Aorta (tissue), 5 donors: ENCODE data around the gene NKX6-2. TPM values are rescaled to one million over a fixed set of nuclear protein-coding genes. Genes with fewer than 3 reads are reported as not detected.

ENCODE experiments used
- ATAC-seq: fragments of 200-7000 bp; cut with Tn5 transposase; one replicate; pipeline ENCODE4 v1.9.1; 2022; ENCODE audit warnings: moderate library complexity; ENCODE audit not compliant: low FRiP score
- DNase-seq, 2 donors: peaks; one replicate each; pipeline ENCODE4 v3.0.0-alpha.2; 2020
- H3K27ac ChIP-seq, 2 donors: one replicate each; pipeline ENCODE4 v1.5.1; 2013; ENCODE audit warnings: low read length in 2 of 2, mild to moderate bottlenecking in 2 of 2, moderate library complexity in 2 of 2, control low read depth in 1 of 2, inconsistent platforms in 1 of 2, low read depth in 1 of 2
- H3K27me3 ChIP-seq, 2 donors: one replicate each; pipeline ENCODE4 v1.6.1; 2013; ENCODE audit warnings: control low read depth in 1 of 2, low read length in 1 of 2, mild to moderate bottlenecking in 1 of 2, moderate library complexity in 1 of 2; ENCODE audit not compliant: insufficient read depth in 2 of 2, control insufficient read depth in 1 of 2
- H3K36me3 ChIP-seq, 2 donors: one replicate each; pipeline ENCODE4 v1.6.1; 2013; ENCODE audit warnings: control low read depth in 1 of 2, low read length in 1 of 2, mild to moderate bottlenecking in 1 of 2; ENCODE audit not compliant: insufficient read depth in 2 of 2, control insufficient read depth in 1 of 2
- H3K4me1 ChIP-seq, 2 donors: one replicate each; pipeline ENCODE4 v1.6.1; 2013; ENCODE audit warnings: low read length in 2 of 2, control low read depth in 1 of 2, mild to moderate bottlenecking in 1 of 2, moderate library complexity in 1 of 2; ENCODE audit not compliant: insufficient read depth in 2 of 2, control insufficient read depth in 1 of 2
- H3K4me3 ChIP-seq, 2 donors: one replicate each; pipeline ENCODE4 v1.5.1; 2013; ENCODE audit warnings: low read length in 2 of 2, control low read depth in 1 of 2, mild to moderate bottlenecking in 1 of 2
- H3K9me3 ChIP-seq: one replicate; pipeline ENCODE4 v1.6.1; 2013; ENCODE audit warnings: mild to moderate bottlenecking, low read length; ENCODE audit not compliant: control insufficient read depth
- WGBS, 2 donors: extraction: QIAGEN DNeasy Blood & Tissue Kit; methylation state at CpG; one replicate each; pipeline ENCODE4 v1.1.7; 2013; 5-methylcytosine and 5-hydroxymethylcytosine counted together
- intact Hi-C, 2 donors: fragments of 100-400 bp; cut with DNase I; formaldehyde crosslinking; loops; one replicate each; pipeline versions ENCODE4 v1.14.2 to v1.15.0; 2022
- polyA plus RNA-seq, 2 donors: library from polyadenylated mRNA; stranded (reverse); fragments of 200-250 nt; gene quantifications; one replicate each; pipeline ENCODE4 v1.2.3, GENCODE V29; 2013
- total RNA-seq, 2 donors: library from RNA; stranded (reverse); fragmentation: NEBNext Ultra II Directional; extraction: Animal tissue kit (Norgen Biotek cat#: 25700); gene quantifications; one replicate each; pipeline ENCODE4 v1.2.1, GENCODE V29; 2021
- donor health status: healthy with polysubstance abuse.
- donor health status: Bipolar disorder and iron deficiency.
- donor health status: DM: no; HTN: no; CAD: no.
- donor health status: DM: no; HTN: no; CAD: no.
- donor health status: DM: yes; HTN: yes; CAD: no.

NKX6-2 gene
- total and polyA plus RNA-seq, 4 donors = not detected

DNA sequence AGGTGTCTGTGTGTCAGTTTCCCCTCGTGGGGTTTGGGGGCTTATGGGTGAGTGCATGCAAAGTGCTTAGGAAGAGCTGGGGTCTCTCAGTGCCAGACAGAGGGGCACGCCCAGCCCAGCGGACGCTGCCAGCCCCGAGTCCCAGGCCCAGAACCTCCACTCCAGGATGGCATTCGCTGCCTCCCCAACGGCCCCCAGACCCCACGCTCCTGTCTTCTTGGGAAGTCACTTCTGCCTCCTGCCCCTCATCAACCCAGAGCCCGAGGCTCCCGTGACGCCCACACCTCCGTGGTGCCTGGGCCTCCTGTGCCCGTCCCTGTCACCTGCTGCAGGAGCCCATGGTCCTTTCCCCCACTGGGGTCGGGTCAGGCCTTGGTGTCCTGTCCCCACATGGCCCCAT, 35.0 kb downstream of the NKX6-2 start:
- intact Hi-C loops = no loop called here

DNA sequence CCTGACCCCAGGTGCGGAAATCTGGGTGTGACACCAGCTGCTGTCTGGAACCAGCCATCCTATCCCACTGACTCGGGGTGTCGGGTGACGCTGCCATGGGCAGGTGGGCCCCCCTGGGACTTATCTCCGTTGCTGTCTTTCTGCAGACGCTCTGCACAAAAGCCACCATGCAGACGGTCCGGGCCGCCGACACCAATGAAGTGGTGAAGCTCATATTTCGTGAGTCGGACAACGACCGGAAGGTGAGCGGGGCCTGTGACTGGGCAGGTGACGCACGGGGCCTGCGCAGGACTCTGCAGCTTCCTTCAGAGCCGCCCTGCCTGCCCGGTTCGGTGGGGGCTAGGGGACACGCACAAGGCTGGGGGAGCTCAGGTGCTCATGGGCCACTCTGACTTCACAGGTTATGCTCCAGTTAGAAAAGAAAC, 36.6 kb downstream of the NKX6-2 start:
- Histone ChIP-seq H3K4me1 (no peaks in the 10 kb centered on the region), H3K36me3 (peaks cover 0 to 2% of the 10 kb centered on the region in 2 donors), H3K27me3 (no peaks in the 10 kb centered on the region), H3K27ac (no peak overlapping the region), H3K9me3 (no peaks in the 10 kb centered on the region), H3K4me3 (no peak overlapping the region)
- intact Hi-C loops = no loop called here
- DNase-seq = no peak
- ATAC-seq = no peak
- 90 to 91% methylated on average over 22 of the region's 22 CpGs for WGBS, 2 donors

More for the DNA sequence above, 35.0 kb downstream of the NKX6-2 start:
- 92 to 93% methylated on average over 14 of the region's 14 CpGs for WGBS, 2 donors
- peaks cover 0 to 3% of the 10 kb centered on the region in 2 donors for H3K36me3 ChIP-seq
- ATAC-seq (no peak), DNase-seq (no peak)
- H3K27me3 ChIP-seq = no peaks in the 10 kb centered on the region
- no peak overlapping the region for H3K27ac ChIP-seq
- H3K4me3 ChIP-seq = no peak overlapping the region
- no peaks in the 10 kb centered on the region for H3K4me1 ChIP-seq
- H3K9me3 ChIP-seq = no peaks in the 10 kb centered on the region

GRCh38 chr10:132748545-132749370, 37.2 kb downstream of the NKX6-2 start:
- DNase-seq = no peak
- intact Hi-C loops = no loop called here
- H3K4me1 ChIP-seq = no peaks in the 10 kb centered on the region
- peaks cover 0 to 2% of the 10 kb centered on the region in 2 donors for H3K36me3 ChIP-seq
- 43 to 53% methylated on average over 36 of the region's 36 CpGs for WGBS, 2 donors
- H3K27ac ChIP-seq = no peak overlapping the region
- no peak overlapping the region for H3K4me3 ChIP-seq
- no peaks in the 10 kb centered on the region for H3K27me3 ChIP-seq
- no peak for ATAC-seq
- no peaks in the 10 kb centered on the region for H3K9me3 ChIP-seq

- no peak overlapping the region for H3K4me3 ChIP-seq
- no peaks in the 10 kb centered on the region for H3K9me3 ChIP-seq
- H3K27me3 ChIP-seq = no peaks in the 10 kb centered on the region
- DNase-seq (no peak), ATAC-seq (no peak)
- peaks cover 0 to 2% of the 10 kb centered on the region in 2 donors for H3K36me3 ChIP-seq
- no peaks in the 10 kb centered on the region for H3K4me1 ChIP-seq
- intact Hi-C loops = no loop called here
- H3K27ac ChIP-seq = no peak overlapping the region
- WGBS, 2 donors = 77 to 81% methylated on average over 15 of the region's 15 CpGs
Observed at GRCh38 chr10:132748135-132748534, 37.8 kb downstream of the NKX6-2 start.

GRCh38 chr10:132746801-132747625, 38.9 kb downstream of the NKX6-2 start:
- ATAC-seq (no peak), DNase-seq (no peak)
- intact Hi-C loops = no loop called here
- Histone ChIP-seq H3K27me3 (no peaks in the 10 kb centered on the region), H3K27ac (no peak overlapping the region), H3K9me3 (no peaks in the 10 kb centered on the region), H3K4me3 (no peak overlapping the region), H3K36me3 (peaks cover 0 to 2% of the 10 kb centered on the region in 2 donors), H3K4me1 (no peaks in the 10 kb centered on the region)
- WGBS, 2 donors = 79 to 82% methylated on average over 29 of the region's 29 CpGs

DNA sequence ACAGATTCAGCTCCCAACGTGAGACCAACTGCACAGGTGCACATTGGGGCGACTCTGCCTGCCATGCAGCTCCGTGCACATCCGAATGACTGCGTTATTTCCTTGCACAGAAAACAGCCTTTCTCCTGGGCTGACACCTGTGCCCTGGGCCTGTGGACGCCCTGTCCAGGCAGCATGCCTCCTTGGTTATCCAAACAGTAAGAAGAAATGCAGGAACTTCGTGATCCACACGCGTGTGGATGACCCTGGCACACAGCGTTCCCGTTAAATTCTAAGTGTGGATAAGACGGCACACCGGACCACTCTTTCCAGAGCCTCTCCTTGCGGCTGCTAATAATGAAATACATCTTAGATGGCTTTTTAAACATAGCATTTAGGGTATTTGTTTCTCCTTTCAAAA, 39.6 kb downstream of the NKX6-2 start:
- no peaks in the 10 kb centered on the region for H3K9me3 ChIP-seq
- no peaks in the 10 kb centered on the region for H3K4me1 ChIP-seq
- ATAC-seq (no peak), DNase-seq (no peak)
- WGBS, 2 donors = 87 to 88% methylated on average over 14 of the region's 14 CpGs
- intact Hi-C loops = no loop called here
- no peak overlapping the region for H3K4me3 ChIP-seq
- H3K36me3 ChIP-seq = peaks cover 0 to 2% of the 10 kb centered on the region in 2 donors
- no peaks in the 10 kb centered on the region for H3K27me3 ChIP-seq
- H3K27ac ChIP-seq = no peak overlapping the region

GRCh38 chr10:132745971-132746370, 40.0 kb downstream of the NKX6-2 start:
- 93 to 95% methylated on average over 13 of the region's 13 CpGs for WGBS, 2 donors
- H3K4me3 ChIP-seq = no peak overlapping the region
- no peaks in the 10 kb centered on the region for H3K27me3 ChIP-seq
- no peak overlapping the region for H3K27ac ChIP-seq
- H3K9me3 ChIP-seq = no peaks in the 10 kb centered on the region
- DNase-seq = no peak
- peaks cover 0 to 2% of the 10 kb centered on the region in 2 donors for H3K36me3 ChIP-seq
- intact Hi-C loops = no loop called here
- no peak for ATAC-seq
- H3K4me1 ChIP-seq = no peaks in the 10 kb centered on the region

DNA sequence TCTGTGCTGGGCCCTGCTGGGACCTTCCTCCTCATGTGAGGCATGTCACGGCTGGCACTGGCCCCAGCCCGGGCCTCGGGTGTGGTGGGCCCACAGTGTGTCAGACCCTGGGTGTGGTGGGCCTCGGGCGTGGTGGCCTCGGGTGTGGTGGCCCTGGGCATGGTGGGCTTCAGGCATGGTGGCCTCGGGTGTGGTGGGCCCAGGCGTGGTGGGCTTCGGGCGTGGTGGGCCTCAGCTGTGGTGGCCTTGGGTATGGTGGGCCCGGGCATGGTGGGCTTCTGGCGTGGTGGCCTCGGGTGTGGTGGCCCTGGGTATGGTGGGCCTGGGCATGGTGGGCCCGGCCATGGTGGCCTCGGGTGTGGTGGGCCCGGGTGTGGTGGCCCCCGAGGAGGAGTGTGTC, 40.4 kb downstream of the NKX6-2 start:
- Histone ChIP-seq H3K27ac (no peak overlapping the region), H3K9me3 (no peaks in the 10 kb centered on the region), H3K4me3 (no peak overlapping the region), H3K27me3 (no peaks in the 10 kb centered on the region), H3K4me1 (no peaks in the 10 kb centered on the region), H3K36me3 (peaks cover 0 to 2% of the 10 kb centered on the region in 2 donors)
- intact Hi-C loops = no loop called here
- ATAC-seq = no peak
- no peak for DNase-seq
- WGBS, 2 donors = 90 to 93% methylated on average over 17 of the region's 17 CpGs
